ENCODE data around the gene VAT1L.
A peak's percentile ranks its signal among the peaks of the same experiment; 100 is the strongest.
"Not testable (repeated sequence)": the region's sequence is repeated elsewhere in the genome, so short reads cannot be mapped to it uniquely, and the experiment has no call there.

The VAT1L gene

GRCh38 chr16:77956231-77956630 lies 167.9 kb downstream of the VAT1L start:
- no peak for DNase-seq

DNA sequence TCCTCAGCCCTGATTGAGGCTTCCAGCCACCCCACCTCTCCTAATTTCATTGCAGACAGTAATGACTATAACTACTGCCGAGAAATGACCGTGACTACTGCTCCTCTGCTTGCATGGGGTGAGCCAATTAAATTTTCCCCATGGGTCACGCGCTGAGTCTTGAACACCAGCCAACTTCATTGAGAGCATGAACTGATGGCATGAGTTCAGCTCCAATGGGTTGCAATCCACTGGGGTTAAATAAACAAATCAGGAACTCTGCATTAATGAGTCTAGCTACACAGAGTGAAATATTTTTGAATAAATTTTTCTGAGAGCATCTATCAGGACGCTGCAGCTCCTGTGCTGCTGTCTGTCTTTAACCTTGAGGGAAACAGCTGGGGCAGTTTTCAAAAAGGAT lies 172.4 kb downstream of the VAT1L start:
- DNase-seq: no peak

DNA sequence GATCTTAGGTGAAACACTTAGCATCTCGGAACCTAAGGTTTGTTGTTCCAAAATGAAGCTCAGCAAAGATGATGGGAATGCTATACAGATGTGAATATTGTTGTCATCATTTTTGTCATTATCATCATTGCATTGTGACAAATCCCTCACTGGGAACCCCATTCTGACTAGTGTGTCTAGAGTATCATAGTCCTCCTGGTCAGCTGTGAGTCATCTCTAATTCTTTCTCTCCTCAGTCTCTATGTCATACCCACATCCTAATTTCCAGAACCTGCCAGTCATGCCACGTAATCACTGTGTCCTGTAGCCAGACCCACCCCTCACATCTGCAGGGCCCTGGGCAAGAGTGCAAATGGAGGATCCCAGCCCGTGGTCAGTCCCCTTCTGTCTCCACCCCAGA lies 173.4 kb downstream of the VAT1L start:
- DNase-seq: no peak

GRCh38 chr16:77962689-77963088 lies 174.3 kb downstream of the VAT1L start:
- no peak for DNase-seq

DNA sequence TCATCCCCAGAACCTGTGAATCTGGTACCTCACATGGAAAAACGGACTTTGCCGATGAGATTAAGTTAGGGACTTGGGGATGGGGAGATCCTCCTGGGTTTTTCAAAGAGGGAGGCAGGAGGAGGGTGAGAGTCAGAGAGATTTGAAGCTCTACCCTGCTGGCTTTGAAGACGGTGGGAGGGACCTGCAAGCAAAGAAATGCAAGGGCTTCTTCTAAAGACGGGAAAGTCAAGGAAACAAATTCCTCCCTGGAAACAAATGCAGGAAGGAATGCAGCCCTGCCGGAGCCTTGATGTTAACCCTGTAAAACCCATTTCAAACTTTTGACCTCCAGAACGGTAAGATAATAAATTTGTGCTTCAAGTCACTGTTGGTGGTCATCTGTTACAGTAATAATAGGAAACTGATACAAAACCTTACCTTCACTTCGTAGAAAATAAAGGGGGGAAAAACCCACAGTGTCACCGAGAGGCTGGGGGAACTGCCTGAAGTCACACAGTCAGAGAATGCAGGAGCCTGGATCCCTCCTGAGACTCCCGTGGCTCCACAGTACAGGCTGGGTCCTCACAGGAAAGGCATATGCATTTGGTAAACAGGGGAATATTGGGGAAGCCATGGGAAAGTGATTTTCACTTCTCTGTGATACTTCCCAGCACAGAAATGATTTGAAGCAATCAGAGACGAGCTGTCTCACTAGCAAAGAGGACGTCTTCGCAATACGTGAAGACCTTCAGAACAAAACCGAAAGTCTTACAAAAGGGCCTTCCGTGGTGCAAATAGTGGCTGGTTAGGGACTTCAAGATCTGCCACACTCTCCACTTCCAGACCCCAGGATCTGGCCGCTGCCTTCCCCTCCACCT lies 175.1 kb downstream of the VAT1L start:
- no peak for DNase-seq

DNA sequence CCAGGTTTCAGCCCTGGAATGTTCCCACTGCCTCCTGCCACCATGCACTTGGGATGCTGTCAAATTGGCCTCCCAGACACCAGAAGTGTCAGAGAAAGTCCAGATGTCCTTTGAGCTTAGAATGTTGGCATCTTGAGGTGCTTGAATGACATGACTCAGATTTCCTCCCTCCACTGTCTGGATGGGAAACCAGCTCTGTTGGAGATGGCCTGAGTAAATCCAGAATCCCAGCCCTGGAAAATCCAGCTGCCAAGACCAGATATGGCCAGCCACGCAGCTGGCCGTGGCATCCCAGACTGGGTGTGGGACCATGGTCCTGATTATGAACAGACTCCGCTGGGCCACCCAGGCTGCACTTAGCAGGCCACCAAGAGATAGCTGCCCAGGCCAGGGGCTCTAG lies 177.0 kb downstream of the VAT1L start:
- DNase-seq: no peak

DNA sequence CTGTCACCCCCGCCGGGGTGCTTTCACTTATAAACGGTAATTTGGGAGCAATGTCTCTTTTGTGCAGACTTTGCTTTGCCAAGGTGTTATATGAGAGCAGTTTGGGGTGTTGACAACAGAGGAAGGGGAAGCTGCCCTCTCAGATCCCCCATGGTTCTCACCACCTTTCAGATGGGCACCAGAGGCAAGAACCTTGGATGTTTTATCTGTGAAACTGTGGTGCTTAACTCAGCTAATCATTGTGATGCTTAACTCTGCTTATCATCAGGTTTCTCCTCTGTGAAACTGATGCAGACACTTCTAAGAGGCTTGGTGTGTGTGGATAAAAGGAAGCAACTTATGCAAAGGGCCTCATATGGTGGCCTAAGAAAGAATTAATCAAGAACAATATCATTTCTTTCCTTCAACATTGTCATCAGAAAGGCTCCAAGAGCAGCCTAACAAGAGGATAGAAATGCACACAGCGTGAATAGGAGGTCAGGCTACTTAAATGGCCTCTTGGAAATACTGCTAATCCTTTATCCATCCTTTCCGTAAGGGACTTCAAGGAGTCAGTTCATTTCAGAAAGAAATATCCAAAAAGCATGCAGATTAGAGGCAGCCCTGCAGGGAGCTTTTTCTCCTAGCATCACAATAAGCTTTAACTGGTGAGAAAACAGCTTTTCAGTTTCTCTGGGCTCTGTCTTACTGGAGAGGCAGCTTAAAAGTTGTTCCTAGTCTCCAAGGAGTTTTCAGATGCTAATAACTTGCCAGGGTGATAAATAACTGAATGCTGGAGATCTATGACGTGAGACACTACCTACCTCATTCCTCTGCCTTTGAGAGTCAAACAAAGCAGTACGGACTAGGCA lies 178.9 kb downstream of the VAT1L start:
- no peak for DNase-seq

DNA sequence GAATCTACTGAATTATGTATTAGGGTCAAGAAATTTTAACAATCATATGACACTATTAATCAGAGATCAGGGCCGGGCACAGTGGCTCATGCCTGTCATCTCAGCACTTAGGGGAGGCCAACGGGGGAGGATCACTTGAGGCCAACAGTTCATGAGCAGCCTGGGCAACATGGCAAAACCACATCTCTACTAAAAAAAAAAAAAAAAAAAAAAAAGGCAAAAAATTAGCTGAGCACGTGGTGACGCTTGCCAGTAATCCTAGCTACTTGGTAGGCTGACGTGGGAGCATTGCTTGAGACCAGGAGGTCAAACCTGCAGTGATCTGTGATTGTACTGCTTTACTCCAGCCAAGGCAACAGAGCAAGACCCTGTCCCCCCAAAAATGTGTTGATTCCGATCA lies 181.5 kb downstream of the VAT1L start:
- no peak for DNase-seq

DNA sequence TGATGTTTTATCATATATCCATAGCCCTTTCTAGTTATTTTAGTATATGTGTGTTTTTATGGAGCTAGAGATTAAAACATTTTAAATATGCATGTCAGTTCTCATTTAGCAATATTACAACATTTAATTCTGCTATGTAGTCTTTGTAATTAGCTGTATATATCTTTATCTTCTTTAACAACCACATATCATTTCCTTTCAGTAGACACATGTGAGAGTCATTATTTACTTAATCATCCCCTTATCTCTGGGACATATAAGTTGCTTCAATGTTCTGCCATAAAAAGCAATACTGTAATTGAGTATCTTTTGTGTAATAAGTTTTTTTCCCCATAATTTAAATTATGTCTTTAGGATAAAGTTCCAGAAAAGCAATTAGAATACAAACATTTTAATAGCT lies 182.0 kb downstream of the VAT1L start:
- no peak for DNase-seq

- DNase-seq: peak; percentile 34
Observed at GRCh38 chr16:77971306-77972061, 183.1 kb downstream of the VAT1L start.

- DNase-seq: no peak
Observed at GRCh38 chr16:77972062-77972392, 183.7 kb downstream of the VAT1L start.

GRCh38 chr16:77974883-77975282 lies 186.5 kb downstream of the VAT1L start:
- DNase-seq: no peak

GRCh38 chr16:77975942-77976341 lies 187.6 kb downstream of the VAT1L start:
- no peak for DNase-seq

- DNase-seq: no peak
Observed at GRCh38 chr16:77977339-77977738, 189.0 kb downstream of the VAT1L start.

GRCh38 chr16:77985111-77985510 lies 196.7 kb downstream of the VAT1L start:
- DNase-seq: no peak

DNA sequence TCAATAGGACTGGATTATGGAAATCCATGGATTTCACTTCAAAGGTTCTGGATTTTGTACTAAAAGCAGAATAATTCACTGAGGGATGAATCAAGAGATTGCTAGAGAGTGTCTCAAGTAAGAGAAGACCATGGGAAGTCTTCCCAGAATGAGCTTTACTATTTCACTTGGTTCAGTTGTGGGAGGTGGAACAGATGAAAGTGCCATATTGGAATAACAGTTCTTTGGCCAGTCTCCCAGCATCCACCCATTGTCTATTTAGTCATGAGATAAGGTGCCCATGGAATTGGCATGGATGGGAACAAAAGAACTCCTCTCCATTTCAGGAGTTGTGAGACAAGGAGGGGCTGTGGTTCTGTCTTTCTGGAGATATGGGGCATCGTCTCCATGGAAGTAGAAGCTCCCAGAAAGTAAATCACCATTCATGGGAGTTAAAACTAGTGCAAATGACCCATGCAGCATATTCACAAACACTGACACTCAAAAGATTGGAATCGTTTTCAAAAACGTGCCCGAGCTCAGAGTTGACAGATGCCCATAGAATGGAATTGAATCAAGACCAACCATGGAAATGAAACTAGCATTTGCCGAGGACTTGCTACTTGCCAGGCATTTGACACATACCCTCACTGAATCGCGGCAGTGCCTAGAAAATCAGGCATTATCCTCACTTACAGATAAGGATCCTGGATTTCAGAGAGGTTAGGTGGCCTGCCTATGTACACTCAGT lies 197.8 kb downstream of the VAT1L start:
- no peak for DNase-seq

DNA sequence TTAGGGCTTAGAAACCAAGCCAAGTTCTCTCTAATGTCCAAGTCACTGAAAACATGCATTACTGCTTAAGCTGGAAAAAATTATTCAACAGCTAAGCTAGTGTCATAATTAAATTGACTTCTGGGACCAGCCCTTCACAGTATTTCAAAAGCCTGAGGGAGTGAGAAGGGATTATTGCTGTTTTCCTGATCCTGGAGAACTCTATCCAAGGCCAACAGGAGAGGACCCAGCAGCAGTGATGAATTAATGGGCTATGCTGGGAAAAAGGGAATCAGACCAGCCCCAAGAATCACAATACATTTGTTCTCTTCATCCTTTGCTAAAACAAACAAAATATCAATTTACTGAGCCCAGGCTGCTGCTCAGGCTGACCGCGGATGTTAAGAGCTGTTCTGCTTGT lies 199.4 kb downstream of the VAT1L start:
- no peak for DNase-seq

GRCh38 chr16:77989846-77990245 lies 201.5 kb downstream of the VAT1L start:
- DNase-seq: no peak

- no peak for DNase-seq
Observed at GRCh38 chr16:77991701-77992100, 203.3 kb downstream of the VAT1L start.

GRCh38 chr16:77992381-77992780 lies 204.0 kb downstream of the VAT1L start:
- DNase-seq: not testable (repeated sequence)

- DNase-seq: no peak
Observed at GRCh38 chr16:77993111-77993985, 205.0 kb downstream of the VAT1L start.
